Left ventricle myocardium inferior (tissue), 1 donor: Measurements from ENCODE around the gene TXNDC12. TPM values are rescaled to one million over a fixed set of nuclear protein-coding genes. Genes with fewer than 3 reads are reported as not detected.
A peak's percentile ranks its signal among the peaks of the same experiment; 100 is the strongest.

Experiments
- DNase-seq: peaks from one replicate; pipeline ENCODE4 v3.0.0-alpha.2; 2020
- H3K27ac ChIP-seq: fragments of 200-600 bp; replicated peaks from 2 replicates; pipeline ENCODE4 v1.8.0; 2021
- H3K27me3 ChIP-seq: fragments of 200-600 bp; 2 replicates; pipeline ENCODE4 v1.8.0; 2021; ENCODE audit warnings: low read depth
- H3K36me3 ChIP-seq: fragments of 200-600 bp; 2 replicates; pipeline ENCODE4 v1.8.0; 2021
- H3K4me1 ChIP-seq: fragments of 200-600 bp; 2 replicates; pipeline ENCODE4 v1.8.0; 2021
- H3K4me3 ChIP-seq: fragments of 200-600 bp; 2 replicates; pipeline ENCODE4 v1.8.0; 2021; ENCODE audit warnings: mild to moderate bottlenecking, moderate library complexity
- H3K9me3 ChIP-seq: fragments of 200-600 bp; replicated peaks from 2 replicates; pipeline ENCODE4 v1.8.0; 2021
- intact Hi-C: fragments of 100-400 bp; cut with micrococcal nuclease; formaldehyde crosslinking; loops from one replicate; pipeline ENCODE4 v1.11.0; 2022
- total RNA-seq: library from RNA; stranded (reverse); fragmentation: NEBNext Ultra II Directional; extraction: Animal tissue kit (Norgen Biotek cat#: 25700); gene quantifications from one replicate; pipeline ENCODE4 v1.2.1, GENCODE V29; 2021
- TF ChIP-seq, protein P1 (sequence below): fragments of 200-600 bp; IDR thresholded peaks from 2 replicates; pipeline ENCODE4 v1.8.0; 2021; ENCODE audit warnings: antibody characterized with exemption, mild to moderate bottlenecking, borderline replicate concordance
- donor health status: DM: no; HTN: yes; CAD: no; lungs with severe emphysema.

TXNDC12 gene
- total RNA-seq, 1 donor from 2014 or later = 25.7 TPM

DNA sequence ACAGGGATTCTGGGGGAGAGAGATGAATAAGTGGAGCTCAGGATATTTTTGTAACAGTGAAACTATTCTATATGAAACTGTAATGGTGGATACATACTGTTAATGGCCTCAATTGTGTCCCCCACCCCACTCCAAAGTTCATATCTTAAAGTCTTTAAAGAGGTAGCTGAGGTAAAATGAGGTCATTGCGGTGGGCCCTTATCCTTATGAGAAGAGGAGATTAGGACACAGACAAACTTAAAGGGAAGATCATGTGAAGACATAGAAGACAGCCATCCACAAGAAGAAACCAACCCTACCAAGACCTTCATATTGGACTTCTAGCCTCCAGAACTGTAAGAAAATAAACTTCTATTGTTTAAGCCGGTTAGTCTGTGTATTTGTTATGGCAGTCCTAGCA is 9.8 kb downstream of the TXNDC12 start:
- DNase-seq = no peak
- no peaks in the 10 kb centered on the region for H3K4me1 ChIP-seq
- no peak overlapping the region for H3K4me3 ChIP-seq
- peaks cover 12% of the 10 kb centered on the region for H3K36me3 ChIP-seq
- no peaks in the 10 kb centered on the region for H3K27me3 ChIP-seq
- H3K9me3 ChIP-seq = no peaks in the 10 kb centered on the region
- intact Hi-C loops = no loop called here
- no peak overlapping the region for H3K27ac ChIP-seq
- TF ChIP-seq, protein P1, sequence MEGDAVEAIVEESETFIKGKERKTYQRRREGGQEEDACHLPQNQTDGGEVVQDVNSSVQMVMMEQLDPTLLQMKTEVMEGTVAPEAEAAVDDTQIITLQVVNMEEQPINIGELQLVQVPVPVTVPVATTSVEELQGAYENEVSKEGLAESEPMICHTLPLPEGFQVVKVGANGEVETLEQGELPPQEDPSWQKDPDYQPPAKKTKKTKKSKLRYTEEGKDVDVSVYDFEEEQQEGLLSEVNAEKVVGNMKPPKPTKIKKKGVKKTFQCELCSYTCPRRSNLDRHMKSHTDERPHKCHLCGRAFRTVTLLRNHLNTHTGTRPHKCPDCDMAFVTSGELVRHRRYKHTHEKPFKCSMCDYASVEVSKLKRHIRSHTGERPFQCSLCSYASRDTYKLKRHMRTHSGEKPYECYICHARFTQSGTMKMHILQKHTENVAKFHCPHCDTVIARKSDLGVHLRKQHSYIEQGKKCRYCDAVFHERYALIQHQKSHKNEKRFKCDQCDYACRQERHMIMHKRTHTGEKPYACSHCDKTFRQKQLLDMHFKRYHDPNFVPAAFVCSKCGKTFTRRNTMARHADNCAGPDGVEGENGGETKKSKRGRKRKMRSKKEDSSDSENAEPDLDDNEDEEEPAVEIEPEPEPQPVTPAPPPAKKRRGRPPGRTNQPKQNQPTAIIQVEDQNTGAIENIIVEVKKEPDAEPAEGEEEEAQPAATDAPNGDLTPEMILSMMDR = no peak

DNA sequence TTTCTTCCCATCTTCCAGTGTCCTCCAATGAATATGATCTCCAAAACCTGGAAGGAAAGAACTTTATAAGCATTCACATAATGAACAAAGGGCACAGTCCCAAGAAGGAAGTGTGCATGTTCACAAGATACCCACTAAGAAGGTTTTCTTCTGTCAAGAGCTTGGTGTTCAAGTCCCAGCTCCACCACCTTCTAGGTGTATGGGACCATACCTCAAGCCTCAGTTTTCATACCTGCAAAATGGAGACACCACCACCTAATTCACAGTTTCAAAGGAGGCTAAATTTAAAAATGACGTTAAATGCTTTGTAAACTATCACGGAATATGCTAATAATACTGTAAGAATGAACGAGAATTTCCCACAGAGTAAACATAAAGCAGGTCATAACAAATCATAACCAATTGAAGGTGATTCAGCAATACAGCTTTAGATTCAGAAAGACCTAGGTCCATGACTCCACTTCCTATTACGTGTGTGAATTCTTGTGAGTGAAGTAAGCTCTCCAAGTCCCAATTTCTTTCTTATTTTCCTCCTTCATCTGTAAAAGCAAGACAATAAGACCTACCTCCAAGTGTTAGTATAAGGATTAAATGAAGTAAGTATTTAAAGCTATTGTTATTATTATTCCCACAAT is 13.3 kb downstream of the TXNDC12 start:
- TF ChIP-seq, protein P1 = no peak
- intact Hi-C loops = no loop called here
- Histone ChIP-seq H3K4me3 (no peak overlapping the region), H3K4me1 (no peaks in the 10 kb centered on the region), H3K9me3 (no peaks in the 10 kb centered on the region), H3K27me3 (no peaks in the 10 kb centered on the region), H3K36me3 (peaks cover 41% of the 10 kb centered on the region), H3K27ac (no peak overlapping the region)
- no peak for DNase-seq

DNA sequence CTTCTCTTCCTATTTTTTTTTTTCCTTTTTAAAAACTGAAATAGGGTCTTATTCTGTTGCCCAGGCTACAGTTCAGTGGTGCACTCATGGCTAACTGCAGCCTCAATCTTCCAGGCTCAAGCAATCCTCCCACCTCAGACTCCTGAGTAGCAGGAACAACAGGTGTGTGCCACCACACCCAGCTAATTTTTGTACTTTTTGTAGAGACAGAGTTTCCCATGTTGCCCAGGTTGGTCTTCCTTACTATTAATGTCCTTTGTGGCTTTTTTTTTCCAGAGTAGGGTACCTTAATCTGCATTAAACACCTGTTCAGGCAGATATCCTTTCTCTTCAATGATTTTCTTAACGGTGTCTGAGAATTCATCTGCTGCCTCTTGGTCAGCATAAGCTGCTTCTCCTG is 17.1 kb downstream of the TXNDC12 start:
- H3K4me3 ChIP-seq = no peak overlapping the region
- intact Hi-C loops = no loop called here
- peaks cover 45% of the 10 kb centered on the region for H3K36me3 ChIP-seq
- H3K27ac ChIP-seq = no peak overlapping the region
- TF ChIP-seq, protein P1 = no peak
- H3K4me1 ChIP-seq = peaks cover 11% of the 10 kb centered on the region
- no peaks in the 10 kb centered on the region for H3K9me3 ChIP-seq
- no peak for DNase-seq
- no peaks in the 10 kb centered on the region for H3K27me3 ChIP-seq

DNA sequence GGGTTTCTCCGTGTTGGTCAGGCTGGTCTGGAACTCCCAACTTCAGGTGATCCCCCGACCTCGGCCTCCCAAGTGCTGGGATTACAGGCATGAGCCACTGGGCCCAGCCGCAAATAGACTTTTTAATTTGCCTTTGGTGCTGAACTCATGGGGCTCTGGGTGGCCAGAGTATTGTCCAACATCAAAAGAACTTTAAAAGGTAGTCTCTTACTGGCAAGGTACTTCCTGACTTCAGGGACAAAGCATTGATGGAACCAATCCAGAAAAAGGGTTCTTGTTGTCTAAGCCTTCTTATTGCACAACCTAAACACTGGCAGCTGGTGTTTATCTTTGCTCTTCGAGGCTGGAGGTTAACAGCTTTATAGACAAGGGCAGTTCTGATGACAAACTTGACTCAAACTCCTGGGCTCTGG is 17.6 kb downstream of the TXNDC12 start:
- Histone ChIP-seq H3K4me1 (peaks cover 16% of the 10 kb centered on the region), H3K9me3 (no peaks in the 10 kb centered on the region), H3K36me3 (peaks cover 45% of the 10 kb centered on the region), H3K27me3 (no peaks in the 10 kb centered on the region), H3K27ac (no peak overlapping the region), H3K4me3 (no peak overlapping the region)
- TF ChIP-seq, protein P1 = no peak
- DNase-seq = no peak
- intact Hi-C loops = no loop called here

DNA sequence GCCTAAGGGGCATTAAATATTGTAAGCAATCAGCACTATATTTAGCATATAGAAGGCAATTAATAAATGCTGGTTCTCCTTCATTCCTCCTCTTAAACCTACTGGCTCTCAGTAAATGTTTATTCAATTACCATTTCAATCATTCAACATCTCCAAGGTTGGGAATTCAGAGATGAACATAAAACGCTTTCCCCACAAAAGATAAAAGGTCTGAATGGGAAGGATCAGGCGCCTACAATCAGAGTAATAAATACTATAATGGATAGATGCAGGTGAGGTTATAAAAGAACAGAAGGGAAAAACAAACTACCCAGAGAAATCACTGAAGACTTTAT is 21.0 kb downstream of the TXNDC12 start:
- peak overlapping the region; percentile 92 for H3K27ac ChIP-seq
- H3K27me3 ChIP-seq = no peaks in the 10 kb centered on the region
- DNase-seq = no peak
- H3K36me3 ChIP-seq = peaks cover 20% of the 10 kb centered on the region
- peak overlapping the region; percentile 96 for H3K4me3 ChIP-seq
- TF ChIP-seq, protein P1 = no peak
- H3K9me3 ChIP-seq = no peaks in the 10 kb centered on the region
- intact Hi-C loops = no loop called here
- peaks cover 29% of the 10 kb centered on the region for H3K4me1 ChIP-seq
